Measurements from ENCODE around the gene MICALL1.

MICALL1 gene

GRCh38 chr22:37887584-37888378, 18.3 kb upstream of the MICALL1 start:
- Histone ChIP-seq H4K12ac (ENCODE audit: low read depth, low read length) (no peak overlapping the region), H3K9ac (ENCODE audit: low read length) (no peak overlapping the region), H2AK5ac (ENCODE audit: low read length) (peak overlapping the region; percentile 9), H2BK120ac (ENCODE audit: insufficient read depth, low read length, poor library complexity) (peak overlapping the region; percentile 61), H3K36me3 (ENCODE audit: control insufficient read depth in 1 of 2, insufficient read depth in 2 of 2, low read length in 2 of 2) (peaks cover 26 to 37% of the 10 kb centered on the region in 2 experiments), H3K4ac (ENCODE audit: low read depth, low read length) (no peak overlapping the region), H3K79me1 (ENCODE audit: low read length) (peaks cover 23% of the 10 kb centered on the region), H3K14ac (ENCODE audit: low read length) (peak overlapping the region; percentile 55), H4K8ac (ENCODE audit: low read depth, low read length) (peak overlapping the region; percentile 44), H3K27ac (ENCODE audit: low read depth, low read length) (peak overlapping the region; percentile 88), H2BK12ac (ENCODE audit: low read length) (peak overlapping the region; percentile 70), H3K79me2 (ENCODE audit: control insufficient read depth, insufficient read depth, low read length, poor library complexity) (peaks cover 2% of the 10 kb centered on the region), H3K4me1 (ENCODE audit: control insufficient read depth in 1 of 2, insufficient read depth in 2 of 2, low read length in 2 of 2) (peaks cover 6 to 11% of the 10 kb centered on the region in 2 experiments), H3K18ac (ENCODE audit: low read length) (peak overlapping the region; percentile 42), H3K9me3 (ENCODE audit: insufficient read depth, low read depth, low read length) (no peaks in the 10 kb centered on the region), H3K4me3 (ENCODE audit: low read depth, low read length) (no peak overlapping the region), H3K23ac (ENCODE audit: low read length) (no peak overlapping the region), H3K4me2 (ENCODE audit: low read length) (no peak overlapping the region), H2AFZ (ENCODE audit: insufficient read depth, low read length, poor library complexity) (no peak overlapping the region), H4K91ac (ENCODE audit: low read depth, low read length) (peak overlapping the region; percentile 42), H2BK5ac (ENCODE audit: low read depth, low read length, poor library complexity) (peak overlapping the region; percentile 90), H3K27me3 (ENCODE audit: insufficient read depth, low read length) (no peaks in the 10 kb centered on the region)
- WGBS (ENCODE audit: extremely low coverage, insufficient coverage, insufficient read length): no CpG with 5 or more reads among the region's 6 CpGs
- DNase-seq: peak; percentile 96 to 98

- Histone ChIP-seq H2BK12ac (ENCODE audit: low read length) (no peak overlapping the region), H2BK120ac (ENCODE audit: insufficient read depth, low read length, poor library complexity) (no peak overlapping the region), H3K18ac (ENCODE audit: low read length) (peak overlapping the region; percentile 40), H2BK5ac (ENCODE audit: low read depth, low read length, poor library complexity) (no peak overlapping the region), H2AK5ac (ENCODE audit: low read length) (no peak overlapping the region), H3K23ac (ENCODE audit: low read length) (no peak overlapping the region), H3K4ac (ENCODE audit: low read depth, low read length) (no peak overlapping the region), H3K4me2 (ENCODE audit: low read length) (no peak overlapping the region), H2AFZ (ENCODE audit: insufficient read depth, low read length, poor library complexity) (no peak overlapping the region), H4K8ac (ENCODE audit: low read depth, low read length) (peak overlapping the region; percentile 32), H3K27ac (ENCODE audit: low read depth, low read length) (peak overlapping the region; percentile 2), H3K27me3 (ENCODE audit: insufficient read depth, low read length) (no peaks in the 10 kb centered on the region), H3K79me2 (ENCODE audit: control insufficient read depth, insufficient read depth, low read length, poor library complexity) (peaks cover 17% of the 10 kb centered on the region), H3K4me1 (ENCODE audit: control insufficient read depth in 1 of 2, insufficient read depth in 2 of 2, low read length in 2 of 2) (peaks cover 41 to 45% of the 10 kb centered on the region in 2 experiments), H3K79me1 (ENCODE audit: low read length) (peaks cover 53% of the 10 kb centered on the region), H3K4me3 (ENCODE audit: low read depth, low read length) (no peak overlapping the region), H4K12ac (ENCODE audit: low read depth, low read length) (no peak overlapping the region), H3K36me3 (ENCODE audit: control insufficient read depth in 1 of 2, insufficient read depth in 2 of 2, low read length in 2 of 2) (peaks cover 14 to 31% of the 10 kb centered on the region in 2 experiments), H3K14ac (ENCODE audit: low read length) (no peak overlapping the region), H3K9me3 (ENCODE audit: insufficient read depth, low read depth, low read length) (no peaks in the 10 kb centered on the region), H4K91ac (ENCODE audit: low read depth, low read length) (peak overlapping the region; percentile 40), H3K9ac (ENCODE audit: low read length) (no peak overlapping the region)
- 100% methylated on average over 1 of the region's 3 CpGs for WGBS (ENCODE audit: extremely low coverage, insufficient coverage, insufficient read length)
- DNase-seq: no peak
Observed at GRCh38 chr22:37891926-37892325, 14.2 kb upstream of the MICALL1 start.

GRCh38 chr22:37892566-37893335, 13.3 kb upstream of the MICALL1 start:
- Histone ChIP-seq H3K27me3 (ENCODE audit: insufficient read depth, low read length) (no peaks in the 10 kb centered on the region), H3K4me2 (ENCODE audit: low read length) (no peak overlapping the region), H2AFZ (ENCODE audit: insufficient read depth, low read length, poor library complexity) (peak overlapping the region; percentile 58), H4K91ac (ENCODE audit: low read depth, low read length) (peak overlapping the region; percentile 97), H3K9me3 (ENCODE audit: insufficient read depth, low read depth, low read length) (no peaks in the 10 kb centered on the region), H3K79me1 (ENCODE audit: low read length) (peaks cover 54% of the 10 kb centered on the region), H3K23ac (ENCODE audit: low read length) (no peak overlapping the region), H2AK5ac (ENCODE audit: low read length) (peak overlapping the region; percentile 75), H4K12ac (ENCODE audit: low read depth, low read length) (no peak overlapping the region), H3K36me3 (ENCODE audit: control insufficient read depth in 1 of 2, insufficient read depth in 2 of 2, low read length in 2 of 2) (peaks cover 13 to 30% of the 10 kb centered on the region in 2 experiments), H3K27ac (ENCODE audit: low read depth, low read length) (peak overlapping the region; percentile 96), H3K79me2 (ENCODE audit: control insufficient read depth, insufficient read depth, low read length, poor library complexity) (peaks cover 18% of the 10 kb centered on the region), H3K4me3 (ENCODE audit: low read depth, low read length) (no peak overlapping the region), H3K18ac (ENCODE audit: low read length) (peak overlapping the region; percentile 81), H3K9ac (ENCODE audit: low read length) (no peak overlapping the region), H2BK120ac (ENCODE audit: insufficient read depth, low read length, poor library complexity) (peak overlapping the region; percentile 99), H2BK5ac (ENCODE audit: low read depth, low read length, poor library complexity) (peak overlapping the region; percentile 41), H4K8ac (ENCODE audit: low read depth, low read length) (peak overlapping the region; percentile 50), H2BK12ac (ENCODE audit: low read length) (peak overlapping the region; percentile 74), H3K14ac (ENCODE audit: low read length) (peak overlapping the region; percentile 65), H3K4me1 (ENCODE audit: control insufficient read depth in 1 of 2, insufficient read depth in 2 of 2, low read length in 2 of 2) (peaks cover 46 to 49% of the 10 kb centered on the region in 2 experiments), H3K4ac (ENCODE audit: low read depth, low read length) (peak overlapping the region; percentile 61)
- no peak for DNase-seq
- WGBS (ENCODE audit: extremely low coverage, insufficient coverage, insufficient read length): no CpG with 5 or more reads among the region's 7 CpGs

- Histone ChIP-seq H3K14ac (ENCODE audit: low read length) (peak overlapping the region; percentile 96), H3K23ac (ENCODE audit: low read length) (no peak overlapping the region), H3K79me1 (ENCODE audit: low read length) (peaks cover 58% of the 10 kb centered on the region), H2BK5ac (ENCODE audit: low read depth, low read length, poor library complexity) (peak overlapping the region; percentile 89), H2AFZ (ENCODE audit: insufficient read depth, low read length, poor library complexity) (no peak overlapping the region), H3K79me2 (ENCODE audit: control insufficient read depth, insufficient read depth, low read length, poor library complexity) (peaks cover 20% of the 10 kb centered on the region), H3K27me3 (ENCODE audit: insufficient read depth, low read length) (no peaks in the 10 kb centered on the region), H3K4me2 (ENCODE audit: low read length) (no peak overlapping the region), H3K9me3 (ENCODE audit: insufficient read depth, low read depth, low read length) (no peaks in the 10 kb centered on the region), H2AK5ac (ENCODE audit: low read length) (peak overlapping the region; percentile 91), H3K4me1 (ENCODE audit: control insufficient read depth in 1 of 2, insufficient read depth in 2 of 2, low read length in 2 of 2) (peaks cover 52 to 54% of the 10 kb centered on the region in 2 experiments), H3K36me3 (ENCODE audit: control insufficient read depth in 1 of 2, insufficient read depth in 2 of 2, low read length in 2 of 2) (peaks cover 12 to 27% of the 10 kb centered on the region in 2 experiments), H2BK12ac (ENCODE audit: low read length) (peak overlapping the region; percentile 97), H2BK120ac (ENCODE audit: insufficient read depth, low read length, poor library complexity) (peak overlapping the region; percentile 99), H3K4ac (ENCODE audit: low read depth, low read length) (peak overlapping the region; percentile 80), H3K9ac (ENCODE audit: low read length) (no peak overlapping the region), H3K18ac (ENCODE audit: low read length) (peak overlapping the region; percentile 83), H3K4me3 (ENCODE audit: low read depth, low read length) (no peak overlapping the region), H4K8ac (ENCODE audit: low read depth, low read length) (peak overlapping the region; percentile 72), H3K27ac (ENCODE audit: low read depth, low read length) (peak overlapping the region; percentile 96), H4K12ac (ENCODE audit: low read depth, low read length) (peak overlapping the region; percentile 6), H4K91ac (ENCODE audit: low read depth, low read length) (peak overlapping the region; percentile 97)
- no peak for DNase-seq
- WGBS (ENCODE audit: extremely low coverage, insufficient coverage, insufficient read length): no CpG with 5 or more reads among the region's 5 CpGs
Observed at GRCh38 chr22:37893583-37893983, 12.5 kb upstream of the MICALL1 start.

Data from trophoblast cell (in vitro differentiated cells and primary cell).